ENCODE measurements around the gene KRT74.

GRCh38 chr12:52522346-52523011 is 51.2 kb downstream of the KRT74 start:
- TF ChIP-seq POLR2H (tag; IDR thresholded peaks at IDR 0.05; ENCODE audit: low read depth) (no peak), ZBTB1 (CRISPR knock-in tag; IDR thresholded peaks at IDR 0.05; ENCODE audit: borderline replicate concordance, low read depth) (no peak), NFIC (IDR thresholded peaks at IDR 0.05) (no peak), ZEB2 (IDR thresholded peaks at IDR 0.05) (no peak)
